HG02571 (cell line): ENCODE data around the gene PCDHGA3.
"Not testable (repeated sequence)": the region's sequence is repeated elsewhere in the genome, so short reads cannot be mapped to it uniquely, and the experiment has no call there.

Source experiments
- ATAC-seq: cut with Tn5 transposase; IDR thresholded peaks from one replicate; pipeline ENCODE4 v1.9.1; 2021; ENCODE audit warnings: mild to moderate bottlenecking, moderate library complexity; ENCODE audit not compliant: unreplicated experiment

The PCDHGA3 gene

DNA sequence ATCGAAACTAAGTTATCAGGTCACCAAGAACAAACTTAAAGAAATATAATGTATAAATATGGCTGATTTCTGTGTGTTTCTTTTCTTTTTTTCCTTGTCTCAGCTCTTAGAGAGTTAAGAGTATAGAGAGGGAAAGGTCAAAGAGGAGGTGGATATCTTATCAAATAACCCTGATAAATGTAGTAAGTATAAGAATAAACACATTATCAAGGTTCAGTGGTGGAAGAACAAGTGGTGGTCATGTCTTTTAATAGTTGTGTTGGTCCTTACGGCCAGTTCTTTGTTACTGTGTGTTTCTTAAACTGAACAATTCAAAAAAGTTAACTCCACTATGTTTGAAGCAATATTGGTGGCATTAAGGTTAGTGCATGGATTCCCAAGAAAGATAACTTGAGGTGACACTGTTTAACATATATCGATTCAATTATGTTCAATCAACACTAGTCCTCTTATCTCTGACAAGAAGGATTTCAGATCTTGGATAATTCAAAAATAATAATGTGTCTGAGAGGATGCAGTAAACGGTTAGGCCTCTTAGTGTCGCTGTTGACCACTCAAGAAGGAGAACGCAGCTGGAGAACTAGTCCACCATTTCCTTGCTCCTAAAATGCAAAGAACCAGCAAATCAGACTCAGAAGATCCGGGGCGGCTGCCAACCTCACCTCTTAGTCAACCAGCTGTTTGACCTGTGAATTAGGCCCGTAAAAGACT lies at the start of gene PCDHGA3:
TSS of gene PCDHGA3 (plus strand) at position 588 of the 711 bp plus-strand sequence. CDS start 205 bp downstream, outside the sequence.
- ATAC-seq = no peak

- ATAC-seq = no peak
Observed at GRCh38 chr5:141298376-141298775, 45.3 kb upstream of the PCDHGA3 start.

GRCh38 chr5:141303756-141304155 lies 39.9 kb upstream of the PCDHGA3 start, which contains the start of gene SLC25A2:
Gene SLC25A2, minus strand, starts transcription at chr5:141304049. Its CDS starts 184 bp downstream, at chr5:141303865.
- ATAC-seq = no peak

- no peak for ATAC-seq
Observed at GRCh38 chr5:141306630-141307029, 37.0 kb upstream of the PCDHGA3 start.

DNA sequence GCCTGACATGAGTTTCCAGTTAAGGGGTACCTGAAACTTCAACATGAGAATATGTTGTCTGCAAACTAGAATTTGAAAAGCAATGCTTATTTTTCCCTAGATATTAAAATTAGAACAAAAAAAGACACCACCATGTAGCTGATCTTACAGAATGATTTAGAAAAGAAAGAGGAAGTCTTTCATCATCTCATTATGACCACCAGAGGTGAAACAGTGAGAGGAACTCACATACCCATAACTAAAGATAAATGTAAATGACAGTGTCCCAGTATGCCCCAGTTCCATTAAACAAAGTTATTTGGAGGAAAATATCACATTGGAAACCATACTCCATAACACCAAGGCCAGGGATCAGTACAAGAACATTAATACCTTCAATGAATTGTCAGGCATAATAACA lies 29.9 kb upstream of the PCDHGA3 start:
- ATAC-seq = no peak

- not testable (repeated sequence) for ATAC-seq
Observed at GRCh38 chr5:141316963-141317362, 26.7 kb upstream of the PCDHGA3 start.

- no peak for ATAC-seq
Observed at GRCh38 chr5:141319202-141319601, 24.4 kb upstream of the PCDHGA3 start.

DNA sequence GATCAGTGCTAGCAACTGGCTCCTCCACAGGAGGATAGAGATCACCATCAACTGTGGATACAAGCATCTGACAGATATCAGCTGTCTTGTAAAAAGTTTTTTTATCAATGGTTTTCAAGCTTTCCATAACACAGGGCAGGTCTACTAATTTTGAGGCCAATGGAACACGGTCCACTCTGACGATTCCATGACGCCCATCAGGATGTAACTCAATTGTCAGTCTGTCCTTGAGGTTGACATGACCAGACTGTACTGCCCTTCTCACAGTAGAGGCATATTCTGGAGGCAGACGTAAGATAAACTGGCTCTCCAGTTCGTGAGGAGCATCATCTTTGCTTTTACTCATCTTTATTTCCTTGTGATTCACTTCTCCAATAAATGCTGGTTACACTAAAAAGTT lies 23.9 kb upstream of the PCDHGA3 start:
- ATAC-seq = no peak

GRCh38 chr5:141320225-141321169 lies 23.1 kb upstream of the PCDHGA3 start, which contains the start of gene TAF7:
Gene TAF7, minus strand, starts transcription at chr5:141320784. Its CDS starts 740 bp downstream, at chr5:141320044.
- peak; percentile 94 for ATAC-seq

DNA sequence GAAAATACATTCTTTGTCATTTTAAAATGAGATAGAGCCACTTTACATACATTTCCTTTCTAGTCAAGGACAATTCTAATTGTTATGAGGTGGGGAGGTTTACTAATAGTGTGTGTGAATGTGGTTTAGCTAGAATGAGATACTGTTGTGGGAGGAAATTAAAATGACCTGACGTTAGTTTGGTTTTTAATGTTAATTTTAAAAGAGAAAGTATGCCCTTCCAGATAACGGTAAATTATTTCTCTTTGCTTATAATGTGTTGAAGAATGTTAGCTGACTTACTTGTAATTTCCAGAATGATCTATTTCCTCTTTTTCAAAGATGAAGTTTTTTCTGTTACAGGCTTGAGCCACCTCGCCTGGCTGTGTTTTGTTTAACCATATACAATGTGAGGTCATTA lies 21.4 kb upstream of the PCDHGA3 start:
- ATAC-seq = no peak

DNA sequence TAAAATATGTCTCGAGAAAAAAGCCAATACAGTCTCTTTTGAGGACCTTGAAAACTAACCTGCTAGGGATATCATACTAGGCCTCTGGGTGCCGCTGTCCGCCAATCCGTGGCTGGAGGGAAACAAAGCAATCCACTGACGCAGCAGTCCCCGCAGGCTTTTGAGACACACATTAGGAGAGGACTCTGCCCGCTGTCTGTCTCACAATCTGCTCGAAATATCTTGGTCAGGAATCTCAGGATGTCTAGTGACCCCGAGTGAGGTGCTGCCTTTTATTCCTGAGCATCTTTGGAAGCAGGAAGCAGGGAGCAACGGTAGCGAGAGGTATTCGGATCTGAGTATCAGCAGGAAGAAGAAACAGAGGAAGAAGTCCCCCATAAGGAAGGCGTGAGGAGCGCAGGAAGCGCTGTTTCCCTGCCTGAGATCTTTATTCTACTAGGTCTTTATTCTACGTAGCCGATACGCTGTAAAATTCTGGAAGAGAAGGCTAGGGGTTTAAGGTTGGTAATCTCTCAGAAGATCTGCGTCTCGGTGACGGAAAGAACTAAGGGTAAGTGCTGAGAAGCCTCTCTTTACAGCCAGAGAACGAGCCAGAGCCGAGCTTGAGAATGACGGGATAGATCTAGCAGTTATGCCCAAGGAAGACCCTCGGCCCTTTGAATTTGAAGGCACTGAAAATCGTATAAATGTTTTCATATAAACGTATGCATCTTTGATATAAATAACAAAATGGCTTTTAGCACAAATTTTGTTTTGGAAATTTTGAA lies 17.4 kb upstream of the PCDHGA3 start:
- ATAC-seq = peak; percentile 81

DNA sequence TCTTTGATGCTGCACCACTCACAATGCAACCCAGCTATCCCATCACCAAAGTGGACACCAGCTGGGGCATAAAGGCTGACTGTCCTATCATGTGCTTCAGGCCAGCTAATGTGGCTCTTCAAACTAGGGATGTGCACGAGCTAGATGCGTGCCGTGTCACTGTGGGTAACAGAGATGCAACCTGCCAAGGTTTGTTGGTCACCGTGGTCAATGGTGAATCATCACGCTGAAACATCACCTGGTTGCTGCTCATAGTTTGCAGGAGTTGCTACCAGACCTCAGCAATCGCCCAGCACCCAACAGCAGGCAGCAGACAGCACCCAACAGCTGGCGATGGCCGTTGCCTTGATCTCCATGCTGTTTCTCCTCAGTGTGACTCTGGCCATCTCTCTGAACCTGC lies 15.4 kb upstream of the PCDHGA3 start:
- no peak for ATAC-seq

GRCh38 chr5:141330299-141331080 lies 13.1 kb upstream of the PCDHGA3 start, which contains the start of gene PCDHGA1:
Gene PCDHGA1, plus strand, starts transcription at chr5:141330514.
- no peak for ATAC-seq

DNA sequence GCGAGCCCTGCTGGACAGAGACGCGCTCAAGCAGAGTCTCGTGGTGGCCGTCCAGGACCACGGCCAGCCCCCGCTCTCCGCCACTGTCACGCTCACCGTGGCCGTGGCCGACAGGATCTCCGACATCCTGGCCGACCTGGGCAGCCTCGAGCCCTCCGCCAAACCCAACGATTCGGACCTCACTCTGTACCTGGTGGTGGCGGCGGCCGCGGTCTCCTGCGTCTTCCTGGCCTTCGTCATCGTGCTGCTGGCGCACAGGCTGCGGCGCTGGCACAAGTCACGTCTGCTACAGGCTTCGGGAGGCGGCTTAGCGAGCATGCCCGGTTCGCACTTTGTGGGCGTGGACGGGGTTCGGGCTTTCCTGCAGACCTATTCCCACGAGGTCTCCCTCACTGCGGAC lies 11.1 kb upstream of the PCDHGA3 start:
- ATAC-seq = not testable (repeated sequence)

DNA sequence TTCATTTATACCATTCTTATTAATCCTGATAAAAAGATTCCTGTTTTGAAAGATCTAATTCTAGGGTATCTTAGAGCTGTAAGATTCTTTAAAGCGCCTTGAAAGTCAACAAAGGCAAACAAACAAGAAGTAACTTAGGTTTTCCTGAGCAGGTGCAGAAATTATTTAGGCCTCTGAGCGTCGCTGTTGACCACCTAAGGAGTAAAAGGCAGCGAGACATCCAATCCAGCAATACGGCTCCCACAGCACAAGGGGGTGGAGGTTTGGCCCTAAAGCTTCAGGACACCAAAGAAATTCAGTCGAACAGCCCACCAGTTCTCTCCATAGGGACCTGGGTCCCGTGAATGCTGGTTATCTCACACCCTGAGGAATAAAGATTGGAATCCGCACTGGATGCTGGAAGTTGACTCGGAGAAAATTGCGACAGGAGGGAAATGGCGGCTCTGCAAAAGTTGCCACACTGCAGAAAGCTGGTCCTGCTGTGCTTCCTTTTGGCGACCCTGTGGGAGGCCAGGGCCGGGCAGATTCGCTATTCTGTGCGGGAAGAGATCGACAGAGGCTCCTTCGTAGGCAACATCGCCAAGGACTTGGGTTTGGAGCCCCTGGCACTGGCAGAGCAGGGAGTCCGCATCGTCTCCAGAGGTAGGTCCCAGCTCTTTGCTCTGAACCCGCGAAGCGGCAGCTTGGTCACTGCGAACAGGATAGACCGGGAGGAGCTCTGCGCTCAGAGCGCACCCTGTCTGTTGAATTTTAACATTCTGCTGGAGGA lies 4.9 kb upstream of the PCDHGA3 start, which contains the start of gene PCDHGA2:
TSS of gene PCDHGA2 (plus strand) at position 223 of the 769 bp plus-strand sequence.
- no peak for ATAC-seq

GRCh38 chr5:141340781-141341354 lies 2.8 kb upstream of the PCDHGA3 start:
- not testable (repeated sequence) for ATAC-seq

GRCh38 chr5:141342773-141343172 lies 856 bp upstream of the PCDHGA3 start:
- ATAC-seq = no peak

GRCh38 chr5:141343953-141344463 lies 379 bp downstream of the PCDHGA3 start:
- ATAC-seq = no peak

DNA sequence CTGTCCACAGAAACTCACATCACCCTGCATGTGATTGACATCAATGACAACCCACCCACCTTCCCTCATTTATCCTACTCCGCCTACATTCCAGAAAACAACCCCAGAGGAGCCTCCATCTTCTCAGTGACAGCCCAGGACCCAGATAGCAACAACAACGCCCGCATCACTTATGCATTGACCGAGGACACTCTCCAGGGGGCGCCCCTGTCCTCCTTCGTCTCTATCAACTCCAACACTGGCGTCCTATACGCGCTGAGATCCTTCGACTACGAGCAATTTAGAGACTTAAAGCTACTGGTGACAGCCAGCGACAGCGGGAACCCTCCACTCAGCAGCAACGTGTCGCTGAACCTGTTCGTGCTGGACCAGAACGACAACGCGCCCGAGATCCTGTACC lies 1.7 kb downstream of the PCDHGA3 start:
- no peak for ATAC-seq
